ENCODE measurements around the gene MX1.

MX1 gene

DNA sequence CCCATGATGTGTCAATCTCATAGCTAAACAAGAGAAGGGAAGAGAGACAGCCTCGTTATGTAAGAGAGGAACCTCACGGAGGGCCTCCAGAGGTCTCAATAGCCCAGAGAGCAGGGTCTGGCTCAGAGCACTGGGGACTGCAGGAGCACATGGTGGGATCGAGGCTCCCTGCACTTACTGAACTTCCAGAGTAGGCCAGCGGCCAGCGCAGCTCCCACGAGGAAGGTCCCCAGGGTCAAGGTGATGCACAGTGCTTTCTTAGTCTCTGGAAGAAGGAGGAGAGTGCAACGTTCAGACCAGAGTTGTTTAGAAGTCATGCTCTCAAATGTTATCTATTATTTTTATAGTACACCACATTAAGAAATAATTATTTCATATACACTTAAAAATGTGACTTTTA is 63.3 kb downstream of the MX1 start:
- H3K4me3 ChIP-seq (replicated peaks; ENCODE audit: insufficient read depth, low read length) = no peak overlapping the region
- H3K27ac ChIP-seq (replicated peaks) = no peak overlapping the region
- H3K27me3 ChIP-seq (ENCODE audit: insufficient read depth, poor library complexity, severe bottlenecking) = no peaks in the 10 kb centered on the region
- TF ChIP-seq POLR2AphosphoS5 (IDR thresholded peaks at IDR 0.05; ENCODE audit: low read depth) (no peak), SPI1 (IDR thresholded peaks at IDR 0.05; ENCODE audit: borderline replicate concordance, low read depth) (no peak), GABPA (IDR thresholded peaks at IDR 0.05; ENCODE audit: low read depth) (no peak)
- TF ChIP-seq, protein P1, sequence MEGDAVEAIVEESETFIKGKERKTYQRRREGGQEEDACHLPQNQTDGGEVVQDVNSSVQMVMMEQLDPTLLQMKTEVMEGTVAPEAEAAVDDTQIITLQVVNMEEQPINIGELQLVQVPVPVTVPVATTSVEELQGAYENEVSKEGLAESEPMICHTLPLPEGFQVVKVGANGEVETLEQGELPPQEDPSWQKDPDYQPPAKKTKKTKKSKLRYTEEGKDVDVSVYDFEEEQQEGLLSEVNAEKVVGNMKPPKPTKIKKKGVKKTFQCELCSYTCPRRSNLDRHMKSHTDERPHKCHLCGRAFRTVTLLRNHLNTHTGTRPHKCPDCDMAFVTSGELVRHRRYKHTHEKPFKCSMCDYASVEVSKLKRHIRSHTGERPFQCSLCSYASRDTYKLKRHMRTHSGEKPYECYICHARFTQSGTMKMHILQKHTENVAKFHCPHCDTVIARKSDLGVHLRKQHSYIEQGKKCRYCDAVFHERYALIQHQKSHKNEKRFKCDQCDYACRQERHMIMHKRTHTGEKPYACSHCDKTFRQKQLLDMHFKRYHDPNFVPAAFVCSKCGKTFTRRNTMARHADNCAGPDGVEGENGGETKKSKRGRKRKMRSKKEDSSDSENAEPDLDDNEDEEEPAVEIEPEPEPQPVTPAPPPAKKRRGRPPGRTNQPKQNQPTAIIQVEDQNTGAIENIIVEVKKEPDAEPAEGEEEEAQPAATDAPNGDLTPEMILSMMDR (IDR thresholded peaks at IDR 0.05; ENCODE audit: insufficient read depth, low read length) = no peak
- TF ChIP-seq, protein P2, sequence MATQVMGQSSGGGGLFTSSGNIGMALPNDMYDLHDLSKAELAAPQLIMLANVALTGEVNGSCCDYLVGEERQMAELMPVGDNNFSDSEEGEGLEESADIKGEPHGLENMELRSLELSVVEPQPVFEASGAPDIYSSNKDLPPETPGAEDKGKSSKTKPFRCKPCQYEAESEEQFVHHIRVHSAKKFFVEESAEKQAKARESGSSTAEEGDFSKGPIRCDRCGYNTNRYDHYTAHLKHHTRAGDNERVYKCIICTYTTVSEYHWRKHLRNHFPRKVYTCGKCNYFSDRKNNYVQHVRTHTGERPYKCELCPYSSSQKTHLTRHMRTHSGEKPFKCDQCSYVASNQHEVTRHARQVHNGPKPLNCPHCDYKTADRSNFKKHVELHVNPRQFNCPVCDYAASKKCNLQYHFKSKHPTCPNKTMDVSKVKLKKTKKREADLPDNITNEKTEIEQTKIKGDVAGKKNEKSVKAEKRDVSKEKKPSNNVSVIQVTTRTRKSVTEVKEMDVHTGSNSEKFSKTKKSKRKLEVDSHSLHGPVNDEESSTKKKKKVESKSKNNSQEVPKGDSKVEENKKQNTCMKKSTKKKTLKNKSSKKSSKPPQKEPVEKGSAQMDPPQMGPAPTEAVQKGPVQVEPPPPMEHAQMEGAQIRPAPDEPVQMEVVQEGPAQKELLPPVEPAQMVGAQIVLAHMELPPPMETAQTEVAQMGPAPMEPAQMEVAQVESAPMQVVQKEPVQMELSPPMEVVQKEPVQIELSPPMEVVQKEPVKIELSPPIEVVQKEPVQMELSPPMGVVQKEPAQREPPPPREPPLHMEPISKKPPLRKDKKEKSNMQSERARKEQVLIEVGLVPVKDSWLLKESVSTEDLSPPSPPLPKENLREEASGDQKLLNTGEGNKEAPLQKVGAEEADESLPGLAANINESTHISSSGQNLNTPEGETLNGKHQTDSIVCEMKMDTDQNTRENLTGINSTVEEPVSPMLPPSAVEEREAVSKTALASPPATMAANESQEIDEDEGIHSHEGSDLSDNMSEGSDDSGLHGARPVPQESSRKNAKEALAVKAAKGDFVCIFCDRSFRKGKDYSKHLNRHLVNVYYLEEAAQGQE (IDR thresholded peaks at IDR 0.05; ENCODE audit: insufficient replicate concordance, low read depth) = no peak
- DNase-seq (ENCODE audit: low read depth in 1 of 2, low spot score in 1 of 2) = no peak

DNA sequence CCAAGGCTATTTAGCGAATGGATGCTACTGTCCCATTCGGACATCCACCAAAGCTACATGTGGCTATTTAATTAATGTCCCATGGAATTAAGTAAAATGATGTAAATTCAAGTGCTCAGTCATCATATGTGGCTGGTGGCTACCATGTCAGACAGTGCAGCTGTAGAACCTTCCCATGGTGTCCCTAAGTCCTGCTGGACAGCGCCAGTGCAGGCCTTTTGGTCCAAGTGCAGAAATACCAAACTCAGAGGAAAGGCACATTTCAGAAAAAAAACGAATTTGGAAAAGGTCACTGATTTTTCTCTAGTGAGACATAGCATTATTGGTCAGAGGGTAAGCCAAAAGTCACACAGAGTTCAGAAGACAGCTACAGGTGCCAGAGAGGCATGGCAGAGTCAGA is 64.3 kb downstream of the MX1 start:
- TF ChIP-seq POLR2AphosphoS5 (IDR thresholded peaks at IDR 0.05; ENCODE audit: low read depth) (no peak), GABPA (IDR thresholded peaks at IDR 0.05; ENCODE audit: low read depth) (no peak), SPI1 (IDR thresholded peaks at IDR 0.05; ENCODE audit: borderline replicate concordance, low read depth) (no peak)
- TF ChIP-seq, protein P1 (IDR thresholded peaks at IDR 0.05; ENCODE audit: insufficient read depth, low read length) = no peak
- TF ChIP-seq, protein P2 (IDR thresholded peaks at IDR 0.05; ENCODE audit: insufficient replicate concordance, low read depth) = no peak
- no peak for DNase-seq (ENCODE audit: low read depth in 1 of 2, low spot score in 1 of 2)
- Histone ChIP-seq H3K27ac (replicated peaks) (no peak overlapping the region), H3K27me3 (ENCODE audit: insufficient read depth, poor library complexity, severe bottlenecking) (no peaks in the 10 kb centered on the region), H3K4me3 (replicated peaks; ENCODE audit: insufficient read depth, low read length) (no peak overlapping the region)

DNA sequence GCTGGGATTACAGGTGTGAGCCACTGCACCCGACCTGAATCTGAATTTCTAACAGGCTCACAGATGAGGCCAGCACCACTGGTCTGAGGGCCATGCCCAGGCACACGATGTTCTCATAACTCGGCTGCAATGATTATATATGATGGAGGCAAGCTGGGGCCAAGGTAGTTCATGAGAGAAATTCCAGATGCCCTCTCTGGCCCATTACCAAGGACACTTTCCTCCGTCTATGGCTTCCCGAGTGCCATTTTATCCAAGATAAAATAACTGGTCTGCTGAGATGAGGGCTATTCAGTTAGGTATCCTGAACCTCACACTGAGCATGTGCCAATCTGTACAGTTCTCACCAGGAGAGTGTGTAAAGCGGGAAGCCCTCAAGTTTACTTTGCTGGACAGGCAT is 65.4 kb downstream of the MX1 start:
- no peak for DNase-seq (ENCODE audit: low read depth in 1 of 2, low spot score in 1 of 2)

More for the DNA sequence above, 65.4 kb downstream of the MX1 start:
- no peak overlapping the region for H3K27ac ChIP-seq (replicated peaks)
- H3K4me3 ChIP-seq (replicated peaks; ENCODE audit: insufficient read depth, low read length) = no peak overlapping the region
- no peaks in the 10 kb centered on the region for H3K27me3 ChIP-seq (ENCODE audit: insufficient read depth, poor library complexity, severe bottlenecking)
- TF ChIP-seq, protein P1 (IDR thresholded peaks at IDR 0.05; ENCODE audit: insufficient read depth, low read length) = no peak
- TF ChIP-seq, protein P2 (IDR thresholded peaks at IDR 0.05; ENCODE audit: insufficient replicate concordance, low read depth) = no peak
- no peak for TF ChIP-seq POLR2AphosphoS5 (IDR thresholded peaks at IDR 0.05; ENCODE audit: low read depth)
- no peak for TF ChIP-seq SPI1 (IDR thresholded peaks at IDR 0.05; ENCODE audit: borderline replicate concordance, low read depth)
